GM18526 (cell line): ENCODE data around the gene RNF19B.

Experiments
- POLR2A ChIP-seq: IDR thresholded peaks from 3 replicates; pipeline ENCODE4 v1.6.1; 2011; ENCODE audit not compliant: insufficient read length; ENCODE audit errors: extremely low read depth

The RNF19B gene

GRCh38 chr1:32928285-32928684 lies 36.3 kb downstream of the RNF19B start:
- TF ChIP-seq POLR2A: no peak

- TF ChIP-seq POLR2A: no peak
Measured at GRCh38 chr1:32927441-32927840, 37.2 kb downstream of the RNF19B start.

GRCh38 chr1:32926562-32926961 lies 38.0 kb downstream of the RNF19B start:
- no peak for TF ChIP-seq POLR2A

DNA sequence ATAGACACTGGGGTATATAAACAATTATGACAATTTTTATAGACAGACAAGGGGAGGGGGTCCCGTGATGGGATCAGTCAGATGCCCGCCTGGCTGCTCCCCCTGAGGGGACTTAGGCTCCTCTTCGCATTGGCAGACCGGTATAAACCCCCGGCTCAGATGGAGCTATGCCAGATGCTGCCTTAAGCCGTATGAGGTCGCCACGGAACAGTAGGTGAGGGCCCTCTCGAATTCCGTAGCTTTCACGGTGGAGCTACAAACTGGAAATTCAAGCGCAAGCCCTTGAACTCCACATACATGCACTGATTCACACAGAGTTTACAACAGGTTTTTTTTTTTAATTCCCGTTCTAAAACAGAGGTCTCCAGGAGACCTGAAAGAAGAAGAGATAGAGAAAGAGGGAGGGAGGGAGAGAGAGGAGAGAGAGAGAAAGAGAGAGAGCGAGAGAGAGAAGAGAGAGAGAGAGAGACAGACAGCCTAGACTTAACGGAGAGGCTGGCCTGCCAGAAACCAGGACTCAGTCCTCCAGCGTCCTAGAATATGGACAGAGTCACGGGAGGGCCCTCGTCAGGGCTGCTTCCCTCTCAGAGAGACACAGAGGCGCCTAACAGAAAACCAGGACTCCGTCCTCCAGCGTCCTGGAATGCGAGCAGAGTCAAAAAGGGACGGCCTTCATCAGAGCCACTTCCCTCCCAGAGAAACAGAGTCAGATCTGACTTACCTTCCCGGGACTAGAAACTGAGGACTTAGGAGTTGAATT lies 39.0 kb downstream of the RNF19B start:
- TF ChIP-seq POLR2A: no peak

DNA sequence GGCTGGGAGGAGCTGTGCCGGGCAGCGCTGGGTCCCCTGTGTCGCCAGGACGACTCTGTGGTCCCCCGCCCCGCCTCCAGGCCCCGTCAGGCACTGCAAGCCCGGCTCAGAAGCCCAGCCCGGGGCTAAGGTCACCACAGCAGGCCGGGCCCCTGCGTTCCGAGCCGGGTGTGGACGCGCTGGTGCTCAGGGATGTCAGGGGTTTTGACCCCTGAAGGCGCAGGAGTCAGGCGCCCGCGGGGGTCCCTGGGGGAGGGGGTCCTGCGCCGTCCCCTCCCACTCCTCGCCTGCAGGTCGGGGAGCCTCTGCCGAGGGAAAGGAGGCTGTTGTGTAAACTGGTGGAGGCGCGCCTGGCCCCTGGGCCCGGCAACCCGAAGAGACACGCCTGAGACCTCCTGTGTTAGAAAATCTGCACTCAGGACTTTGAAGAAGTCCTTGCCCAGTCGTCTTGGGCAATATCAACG lies 39.7 kb downstream of the RNF19B start:
- TF ChIP-seq POLR2A: no peak

GRCh38 chr1:32920833-32921232 lies 43.8 kb downstream of the RNF19B start:
- TF ChIP-seq POLR2A: no peak

DNA sequence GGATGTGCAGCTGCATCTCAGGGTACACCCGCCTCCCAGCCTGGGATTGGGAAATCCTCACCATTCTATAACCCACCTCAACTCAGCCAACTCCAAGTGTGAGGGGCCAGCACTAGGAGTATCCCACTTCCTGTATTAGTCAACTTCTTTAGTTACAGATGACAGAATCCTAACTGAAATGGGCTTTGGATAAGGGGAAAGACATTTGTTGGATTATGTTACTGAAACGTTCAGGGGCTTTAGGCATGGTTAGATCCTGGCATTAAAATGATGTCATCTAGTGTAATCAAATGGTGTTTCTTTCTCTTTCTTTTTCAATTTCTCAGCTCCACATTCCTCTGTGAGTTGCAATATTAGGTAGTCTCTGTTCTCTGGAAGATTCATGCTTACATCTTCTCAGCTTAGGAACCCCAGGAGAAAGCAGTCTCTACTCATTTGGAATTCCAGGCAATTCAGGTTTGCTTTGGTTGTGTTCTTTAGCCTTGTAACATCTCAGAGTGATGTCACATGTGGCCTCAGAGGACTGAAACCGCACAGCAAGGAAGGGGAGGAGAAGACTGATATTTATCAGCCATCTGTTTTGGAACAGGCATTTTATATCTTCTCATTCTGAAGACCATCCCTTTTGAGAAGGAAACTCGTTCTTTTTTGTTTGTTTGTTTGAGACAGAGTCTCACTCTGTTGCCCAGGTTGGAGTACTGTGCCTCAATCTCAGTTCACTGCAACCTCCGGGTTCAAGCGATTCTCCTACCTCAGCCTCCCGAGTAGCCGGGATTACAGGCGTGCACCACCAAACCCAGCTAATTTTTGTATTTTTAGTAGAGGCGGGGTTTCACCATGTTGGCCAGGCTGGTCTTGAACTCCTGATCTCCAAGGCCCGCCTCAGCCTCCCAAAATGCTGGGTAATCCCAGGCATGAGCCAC lies 44.5 kb downstream of the RNF19B start:
- no peak for TF ChIP-seq POLR2A

DNA sequence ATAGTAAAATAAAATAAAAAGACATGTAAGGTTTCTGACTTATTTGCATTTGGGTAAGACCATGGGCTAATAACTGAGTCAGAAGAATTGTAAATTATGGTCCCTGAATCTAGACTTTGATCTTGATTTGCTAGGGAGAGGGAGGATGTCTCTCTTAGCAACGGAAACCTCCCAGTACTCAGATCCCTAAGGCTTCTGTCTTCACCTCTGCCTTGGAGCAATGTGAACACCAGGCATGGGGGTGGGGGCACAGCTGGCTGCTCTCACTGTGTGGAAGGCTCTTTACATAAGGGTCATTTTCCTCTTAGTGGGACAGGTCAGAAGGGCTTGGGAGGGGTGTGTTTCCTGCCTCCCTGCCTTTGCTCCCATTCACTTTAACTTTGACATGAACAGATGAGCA lies 46.4 kb downstream of the RNF19B start:
- no peak for TF ChIP-seq POLR2A

GRCh38 chr1:32917521-32917920 lies 47.1 kb downstream of the RNF19B start:
- no peak for TF ChIP-seq POLR2A

DNA sequence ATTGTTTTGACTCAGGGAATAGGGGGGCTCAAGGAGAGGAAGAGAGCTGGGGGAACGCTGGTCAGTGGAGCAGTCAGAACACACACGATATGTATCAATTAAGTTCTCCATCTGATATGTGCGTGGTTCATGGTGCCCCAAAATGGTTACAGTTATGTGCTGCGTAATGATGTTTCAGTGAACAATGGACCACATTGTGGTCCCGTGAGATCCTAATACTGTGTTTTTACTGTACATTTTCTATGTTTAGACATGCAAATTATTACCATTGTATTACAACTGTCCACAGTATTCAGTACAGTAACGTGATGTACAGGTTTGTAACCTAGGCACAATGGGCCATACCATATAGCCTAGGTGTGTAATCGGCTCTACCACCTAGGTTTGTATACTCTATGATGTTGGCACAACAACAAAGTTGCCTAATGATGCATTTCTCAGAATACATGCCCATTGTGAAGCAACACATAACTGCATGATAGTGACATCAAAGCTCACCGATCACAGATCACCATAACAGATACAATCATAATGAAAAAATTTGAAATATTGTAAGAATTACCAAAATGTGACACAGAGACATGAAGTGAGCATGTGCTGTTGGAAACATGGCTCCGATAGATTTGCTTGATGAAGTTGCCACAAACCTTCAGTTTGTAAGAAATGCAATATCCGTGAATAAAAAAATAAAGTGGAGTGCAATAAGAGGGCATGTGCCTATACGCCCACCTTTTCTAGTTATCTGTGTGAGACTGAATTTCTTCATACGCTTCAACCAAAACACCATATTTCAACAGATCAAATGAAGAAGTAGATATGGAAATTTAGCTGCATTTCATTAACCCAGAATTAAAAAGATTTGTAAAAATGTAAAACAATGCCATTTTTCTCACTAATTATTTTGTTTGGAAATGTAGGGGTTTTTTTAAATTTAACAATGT lies 48.6 kb downstream of the RNF19B start:
- TF ChIP-seq POLR2A: no peak

- TF ChIP-seq POLR2A: no peak
Measured at GRCh38 chr1:32910319-32910718, 54.3 kb downstream of the RNF19B start.

- TF ChIP-seq POLR2A: no peak
Measured at GRCh38 chr1:32907435-32907834, 57.2 kb downstream of the RNF19B start.

DNA sequence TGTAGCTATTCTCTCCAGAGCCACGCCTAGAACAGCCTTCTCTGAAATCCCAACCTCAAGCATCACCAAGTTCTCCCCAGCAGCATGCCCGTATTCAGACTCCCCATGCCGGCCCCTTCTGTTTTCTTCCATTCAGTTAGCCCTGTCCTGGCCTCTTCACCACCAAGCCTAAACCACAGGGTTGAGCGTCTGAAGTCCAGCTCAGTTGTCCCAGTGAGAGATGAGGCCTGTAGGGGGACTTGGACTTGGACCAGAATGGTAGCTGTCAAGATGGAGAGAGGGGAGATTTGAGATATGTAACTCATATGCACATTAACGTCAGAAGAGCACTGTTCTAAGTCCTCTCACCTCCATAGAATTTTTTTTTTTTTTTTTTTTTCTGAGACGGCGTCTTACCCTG lies 58.0 kb downstream of the RNF19B start:
- no peak for TF ChIP-seq POLR2A

DNA sequence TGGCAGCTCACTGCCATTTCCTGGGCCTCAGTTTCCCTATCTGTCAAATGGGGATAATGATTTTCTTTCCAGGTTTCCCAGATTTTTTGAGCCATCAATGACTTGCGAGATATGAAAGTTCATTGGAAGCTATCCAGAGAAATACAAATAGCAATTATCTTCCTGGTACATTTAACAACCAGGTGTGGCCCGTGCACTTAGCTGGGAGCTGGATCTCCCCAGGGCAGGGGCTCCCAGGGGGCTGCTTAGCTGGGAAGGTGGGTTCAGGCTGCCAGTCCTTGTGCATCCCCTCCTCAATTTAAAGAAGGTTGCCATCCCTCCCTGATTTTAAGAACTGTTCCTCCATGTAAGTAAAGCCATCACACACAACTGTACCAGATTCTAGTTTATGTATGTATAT lies 59.8 kb downstream of the RNF19B start:
- no peak for TF ChIP-seq POLR2A
